ENCODE measurements around the gene KRTAP24-1. TPM values are rescaled to one million over a fixed set of nuclear protein-coding genes. Genes with fewer than 3 reads are reported as not detected.

KRTAP24-1 gene
- not detected in 2 replicates for total RNA-seq

DNA sequence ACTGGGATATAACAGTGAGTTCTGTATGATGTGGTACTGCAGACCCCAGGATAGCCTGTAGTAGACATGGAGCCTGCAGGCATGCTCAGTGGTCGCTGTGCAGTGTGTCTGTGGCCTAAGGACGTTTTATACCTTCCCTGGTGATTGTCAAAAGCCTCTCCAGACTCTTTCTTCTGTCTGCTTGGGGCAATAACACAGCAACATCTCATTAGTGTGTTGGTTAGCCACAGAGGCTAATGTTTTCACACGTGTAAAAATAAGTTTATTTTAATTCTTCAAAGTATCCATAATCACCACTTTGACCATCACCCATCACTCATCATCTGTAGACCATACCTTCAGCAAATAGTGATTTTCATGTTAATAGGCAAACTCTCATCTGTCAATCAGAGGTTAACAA, at the start of gene KRTAP24-1:
Gene KRTAP24-1, minus strand, starts transcription at position 101 of the 400 bp plus-strand sequence. Its CDS starts 18 bp downstream, at position 83.
- no peak for DNase-seq (ENCODE audit: low spot score)
- no peak within 1 kb of the TSS for H3K27ac Mint-ChIP-seq
- intact Hi-C loops (cut with micrococcal nuclease), result no loop called here
- no peak within 1 kb of the TSS for H3K4me3 Mint-ChIP-seq
- no peaks in the 10 kb centered on the region for H3K9me3 Mint-ChIP-seq
- H3K27me3 Mint-ChIP-seq (ENCODE audit: insufficient read depth), result no peaks in the 10 kb centered on the region
- no peaks in the 10 kb centered on the region for H3K4me1 Mint-ChIP-seq (ENCODE audit: low read depth)
- no peaks in the 10 kb centered on the region for H3K36me3 Mint-ChIP-seq (ENCODE audit: low read depth)

DNA sequence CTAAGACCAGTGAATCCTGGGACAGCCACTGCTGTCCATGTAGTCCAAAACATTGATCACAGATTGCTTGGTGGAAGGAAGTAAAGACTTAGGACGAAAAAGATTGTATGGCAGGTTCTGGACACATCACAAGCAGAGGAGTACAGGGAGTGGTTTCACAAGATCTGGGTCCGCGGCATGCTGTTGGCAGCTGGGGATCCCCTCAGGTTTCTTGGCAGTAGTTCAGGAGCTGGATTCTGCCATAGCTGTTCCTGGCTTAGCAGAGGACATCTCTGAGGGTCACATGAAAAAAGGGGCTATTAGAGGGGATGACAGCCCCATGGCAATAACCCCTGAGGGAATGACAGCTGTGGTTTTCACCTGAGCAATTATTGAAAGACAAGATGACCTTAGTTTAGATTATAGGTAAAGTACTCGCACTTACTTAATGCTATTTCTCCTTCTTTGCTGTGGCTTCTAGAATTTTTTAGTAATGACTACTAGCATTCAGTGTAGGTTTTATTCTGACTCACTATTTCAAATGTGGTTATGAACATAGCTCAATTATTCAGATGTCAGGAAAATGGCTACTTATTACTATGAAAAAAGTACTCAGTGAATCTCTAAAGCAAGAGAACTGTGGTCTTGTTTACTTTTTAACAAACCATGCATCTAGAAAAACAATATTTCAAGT, 46.6 kb upstream of the KRTAP24-1 start:
- peaks cover 14% of the 10 kb centered on the region for H3K9me3 Mint-ChIP-seq
- H3K27ac Mint-ChIP-seq, result no peak overlapping the region
- no peak for DNase-seq (ENCODE audit: low spot score)
- H3K4me1 Mint-ChIP-seq (ENCODE audit: low read depth), result no peaks in the 10 kb centered on the region
- no peaks in the 10 kb centered on the region for H3K36me3 Mint-ChIP-seq (ENCODE audit: low read depth)
- intact Hi-C loops (cut with micrococcal nuclease), result no loop called here
- H3K27me3 Mint-ChIP-seq (ENCODE audit: insufficient read depth), result no peaks in the 10 kb centered on the region
- H3K4me3 Mint-ChIP-seq, result no peak overlapping the region

DNA sequence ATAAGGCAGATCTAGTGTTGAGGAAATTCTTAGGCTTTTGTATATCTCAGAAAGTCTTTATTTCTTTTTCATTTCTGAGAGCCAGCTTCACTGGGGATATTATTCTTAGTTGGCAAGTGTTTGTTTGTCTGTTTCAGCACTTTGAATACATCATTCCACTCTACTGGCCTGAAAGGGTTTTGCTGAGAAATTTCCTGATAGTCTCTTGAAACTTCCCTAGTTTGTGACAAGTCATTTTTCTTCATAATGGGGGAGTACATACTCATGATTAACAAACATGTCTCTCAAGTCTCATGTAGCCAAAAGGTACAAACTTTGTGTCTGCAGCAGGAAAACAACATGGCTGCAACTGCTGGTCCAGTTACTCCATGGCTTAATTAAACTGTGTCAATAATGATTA, 43.6 kb upstream of the KRTAP24-1 start:
- Mint-ChIP-seq H3K4me3 (no peak overlapping the region), H3K27ac (no peak overlapping the region), H3K27me3 (ENCODE audit: insufficient read depth) (peaks cover 2% of the 10 kb centered on the region), H3K9me3 (peaks cover 14% of the 10 kb centered on the region), H3K36me3 (ENCODE audit: low read depth) (no peaks in the 10 kb centered on the region), H3K4me1 (ENCODE audit: low read depth) (no peaks in the 10 kb centered on the region)
- intact Hi-C loops (cut with micrococcal nuclease), result no loop called here
- DNase-seq (ENCODE audit: low spot score), result no peak

DNA sequence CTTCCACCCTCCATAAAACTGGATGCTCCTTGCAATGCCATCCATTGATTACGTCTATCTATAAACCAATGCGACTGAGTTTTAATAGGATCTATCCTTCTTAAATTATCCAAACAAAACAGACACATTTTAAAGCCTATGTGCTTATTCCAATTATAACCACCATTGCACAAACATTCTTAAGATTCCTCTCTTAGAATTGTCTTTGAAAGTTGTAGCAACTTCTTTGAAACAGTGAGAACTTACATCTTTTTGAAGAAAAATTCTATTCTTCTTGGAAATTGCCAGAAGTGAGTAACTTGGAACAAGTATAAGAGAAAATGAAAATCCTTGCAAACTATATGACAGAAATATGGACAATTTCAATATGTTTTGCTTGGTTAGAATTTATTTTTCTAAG, 37.5 kb upstream of the KRTAP24-1 start, which contains the start of gene KRTAP26-1:
Gene KRTAP26-1, minus strand, starts transcription at position 101 of the 400 bp plus-strand sequence. CDS start 280 bp downstream, outside the sequence.
- no peaks in the 10 kb centered on the region for H3K4me1 Mint-ChIP-seq (ENCODE audit: low read depth)
- intact Hi-C loops (cut with micrococcal nuclease), result no loop called here
- H3K36me3 Mint-ChIP-seq (ENCODE audit: low read depth), result no peaks in the 10 kb centered on the region
- H3K27ac Mint-ChIP-seq, result no peak within 1 kb of the TSS
- H3K9me3 Mint-ChIP-seq, result no peaks in the 10 kb centered on the region
- peaks cover 2% of the 10 kb centered on the region for H3K27me3 Mint-ChIP-seq (ENCODE audit: insufficient read depth)
- H3K4me3 Mint-ChIP-seq, result no peak within 1 kb of the TSS
- DNase-seq (ENCODE audit: low spot score), result no peak

- intact Hi-C loops (cut with micrococcal nuclease), result no loop called here
- Mint-ChIP-seq H3K4me1 (ENCODE audit: low read depth) (no peaks in the 10 kb centered on the region), H3K27ac (no peak overlapping the region), H3K9me3 (no peaks in the 10 kb centered on the region), H3K36me3 (ENCODE audit: low read depth) (no peaks in the 10 kb centered on the region), H3K4me3 (no peak overlapping the region), H3K27me3 (ENCODE audit: insufficient read depth) (no peaks in the 10 kb centered on the region)
- DNase-seq (ENCODE audit: low spot score), result no peak
Measured at GRCh38 chr21:30315701-30316100, 33.0 kb upstream of the KRTAP24-1 start.

DNA sequence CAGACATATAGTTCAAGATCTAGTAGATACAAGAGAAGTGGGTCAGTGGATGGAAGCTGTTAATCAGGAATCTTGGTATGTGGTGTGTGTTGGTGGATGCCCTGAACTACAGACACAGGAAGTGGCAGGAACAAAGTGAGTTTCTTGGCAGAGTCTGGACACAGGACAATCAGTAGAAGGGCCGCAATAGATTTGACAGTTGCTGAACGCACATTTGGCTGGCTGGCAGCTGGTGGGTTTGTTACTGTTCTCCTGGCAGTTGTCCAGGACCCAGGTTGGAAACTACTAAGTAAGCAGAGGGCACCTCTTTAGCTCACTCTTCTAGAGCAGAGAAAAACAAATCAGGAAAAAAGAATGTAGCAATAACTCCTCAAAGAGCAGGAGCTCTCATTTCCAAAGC, 24.1 kb upstream of the KRTAP24-1 start:
- Mint-ChIP-seq H3K27ac (no peak overlapping the region), H3K9me3 (no peaks in the 10 kb centered on the region), H3K4me3 (no peak overlapping the region), H3K36me3 (ENCODE audit: low read depth) (no peaks in the 10 kb centered on the region), H3K4me1 (ENCODE audit: low read depth) (no peaks in the 10 kb centered on the region), H3K27me3 (ENCODE audit: insufficient read depth) (no peaks in the 10 kb centered on the region)
- no peak for DNase-seq (ENCODE audit: low spot score)
- intact Hi-C loops (cut with micrococcal nuclease), result no loop called here

DNA sequence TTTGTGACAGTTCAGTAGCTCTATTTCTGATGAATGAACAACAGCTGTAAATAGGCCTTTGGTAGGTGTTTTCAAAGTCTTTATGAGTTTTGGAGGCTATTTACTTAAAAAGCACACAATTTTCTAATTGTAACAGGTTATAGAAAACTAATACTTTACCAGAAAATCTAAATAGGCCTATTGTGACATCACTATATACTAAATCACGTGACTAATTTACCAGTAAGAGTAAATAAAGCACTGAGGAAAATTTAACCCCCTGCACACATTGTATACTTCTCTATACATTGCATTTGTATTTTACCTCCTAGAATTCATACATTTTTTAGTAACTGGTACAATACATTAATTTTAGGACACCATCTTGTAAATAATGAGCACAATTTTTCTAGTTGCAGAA, 22.4 kb upstream of the KRTAP24-1 start:
- Mint-ChIP-seq H3K9me3 (no peaks in the 10 kb centered on the region), H3K27me3 (ENCODE audit: insufficient read depth) (no peaks in the 10 kb centered on the region), H3K36me3 (ENCODE audit: low read depth) (no peaks in the 10 kb centered on the region), H3K4me3 (no peak overlapping the region), H3K27ac (no peak overlapping the region), H3K4me1 (ENCODE audit: low read depth) (no peaks in the 10 kb centered on the region)
- DNase-seq (ENCODE audit: low spot score), result no peak
- intact Hi-C loops (cut with micrococcal nuclease), result no loop called here

DNA sequence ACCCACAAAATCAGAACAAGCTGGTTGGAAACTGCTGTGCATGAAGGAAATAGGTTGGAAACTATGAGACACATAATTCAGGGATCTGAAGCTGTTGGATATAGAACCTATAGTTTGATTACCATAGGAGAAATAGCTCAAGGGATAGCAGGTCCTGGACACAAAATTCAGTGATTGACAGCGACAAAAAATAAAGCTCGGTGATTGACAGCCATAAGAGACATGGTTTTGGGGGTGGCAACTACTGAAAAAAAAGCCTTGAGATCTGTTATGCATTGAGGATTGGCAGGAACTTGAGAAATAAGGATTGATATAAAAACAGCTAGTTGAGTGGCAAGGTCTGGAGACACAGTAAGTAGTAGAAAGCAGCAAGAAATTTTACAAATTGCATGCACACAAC, 6.5 kb upstream of the KRTAP24-1 start, which contains the start of gene KRTAP25-1:
Gene KRTAP25-1, minus strand, starts transcription at position 300 of the 400 bp plus-strand sequence. Its CDS starts 24 bp downstream, at position 276.
- DNase-seq (ENCODE audit: low spot score), result no peak

GRCh38 chr21:30271611-30272010, 11.1 kb downstream of the KRTAP24-1 start:
- Mint-ChIP-seq H3K36me3 (ENCODE audit: low read depth) (no peaks in the 10 kb centered on the region), H3K27me3 (ENCODE audit: insufficient read depth) (peaks cover 1% of the 10 kb centered on the region), H3K4me1 (ENCODE audit: low read depth) (no peaks in the 10 kb centered on the region), H3K9me3 (no peaks in the 10 kb centered on the region), H3K4me3 (no peak overlapping the region), H3K27ac (no peak overlapping the region)
- intact Hi-C loops (cut with micrococcal nuclease), result no loop called here
- no peak for DNase-seq (ENCODE audit: low spot score)

More for the DNA sequence above, 6.5 kb upstream of the KRTAP24-1 start, which contains the start of gene KRTAP25-1:
- peaks cover 2% of the 10 kb centered on the region for H3K27me3 Mint-ChIP-seq (ENCODE audit: insufficient read depth)
- H3K9me3 Mint-ChIP-seq, result no peaks in the 10 kb centered on the region
- H3K36me3 Mint-ChIP-seq (ENCODE audit: low read depth), result no peaks in the 10 kb centered on the region
- H3K4me3 Mint-ChIP-seq, result no peak within 1 kb of the TSS
- H3K4me1 Mint-ChIP-seq (ENCODE audit: low read depth), result no peaks in the 10 kb centered on the region
- intact Hi-C loops (cut with micrococcal nuclease), result no loop called here
- no peak within 1 kb of the TSS for H3K27ac Mint-ChIP-seq

GRCh38 chr21:30271156-30271555, 11.6 kb downstream of the KRTAP24-1 start:
- Mint-ChIP-seq H3K27ac (no peak overlapping the region), H3K27me3 (ENCODE audit: insufficient read depth) (peaks cover 1% of the 10 kb centered on the region), H3K36me3 (ENCODE audit: low read depth) (no peaks in the 10 kb centered on the region), H3K4me3 (no peak overlapping the region), H3K4me1 (ENCODE audit: low read depth) (no peaks in the 10 kb centered on the region), H3K9me3 (no peaks in the 10 kb centered on the region)
- no peak for DNase-seq (ENCODE audit: low spot score)
- intact Hi-C loops (cut with micrococcal nuclease), result no loop called here

- Mint-ChIP-seq H3K27ac (no peak overlapping the region), H3K36me3 (ENCODE audit: low read depth) (no peaks in the 10 kb centered on the region), H3K9me3 (no peaks in the 10 kb centered on the region), H3K4me3 (no peak overlapping the region), H3K27me3 (ENCODE audit: insufficient read depth) (peaks cover 1% of the 10 kb centered on the region), H3K4me1 (ENCODE audit: low read depth) (no peaks in the 10 kb centered on the region)
- no peak for DNase-seq (ENCODE audit: low spot score)
- intact Hi-C loops (cut with micrococcal nuclease), result no loop called here
Measured at GRCh38 chr21:30269803-30270530, 12.8 kb downstream of the KRTAP24-1 start.

DNA sequence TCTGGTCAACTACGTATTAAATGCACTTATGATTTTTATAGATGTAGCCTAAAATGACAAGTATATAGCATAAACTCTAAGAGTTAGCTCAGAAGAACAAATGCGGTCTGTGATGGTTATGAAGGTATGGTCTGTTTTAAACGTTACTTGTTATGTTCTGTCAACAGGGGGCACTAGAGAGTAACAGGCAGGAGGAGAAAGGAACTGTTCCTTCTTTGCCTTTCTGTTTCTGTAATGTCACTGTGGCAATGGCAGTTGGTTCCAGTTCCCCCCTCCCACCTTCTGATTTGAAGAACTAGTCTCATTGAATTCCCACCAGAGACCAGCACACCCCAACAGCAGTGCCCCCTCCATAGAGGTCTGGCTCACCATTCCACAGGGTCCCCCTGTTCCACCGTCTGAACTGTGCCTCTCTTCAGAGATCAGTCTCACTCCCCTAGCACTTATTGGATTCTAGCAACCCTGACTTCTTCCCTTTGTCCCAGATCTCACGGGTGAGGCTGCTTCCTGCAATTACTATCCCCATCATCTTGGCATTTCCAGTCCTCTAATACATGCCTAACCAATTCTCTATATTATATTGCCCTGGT, 14.0 kb downstream of the KRTAP24-1 start:
- H3K27ac Mint-ChIP-seq, result no peak overlapping the region
- no peak overlapping the region for H3K4me3 Mint-ChIP-seq
- no peaks in the 10 kb centered on the region for H3K4me1 Mint-ChIP-seq (ENCODE audit: low read depth)
- no peaks in the 10 kb centered on the region for H3K36me3 Mint-ChIP-seq (ENCODE audit: low read depth)
- DNase-seq (ENCODE audit: low spot score), result no peak
- peaks cover 1% of the 10 kb centered on the region for H3K27me3 Mint-ChIP-seq (ENCODE audit: insufficient read depth)
- intact Hi-C loops (cut with micrococcal nuclease), result no loop called here
- H3K9me3 Mint-ChIP-seq, result no peaks in the 10 kb centered on the region

DNA sequence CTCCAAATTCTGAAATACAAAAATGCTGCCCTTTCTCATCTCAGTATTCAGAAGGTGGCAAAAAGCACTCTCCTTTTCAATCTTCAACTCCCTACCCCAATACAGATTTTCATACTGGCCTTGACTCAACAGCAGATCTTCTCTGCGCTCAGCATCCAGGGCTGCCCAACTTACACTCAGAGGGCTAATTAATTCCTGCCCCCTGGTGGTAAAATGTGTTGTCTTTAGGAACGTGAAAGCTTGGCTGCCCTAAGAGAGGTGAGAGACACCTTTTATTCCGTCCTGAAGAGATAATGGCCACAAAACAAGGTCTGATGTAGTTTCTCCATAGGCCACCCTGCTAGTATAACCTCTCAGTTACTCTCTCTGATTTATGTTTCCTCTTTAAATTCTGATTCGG, 25.0 kb downstream of the KRTAP24-1 start:
- Mint-ChIP-seq H3K36me3 (ENCODE audit: low read depth) (no peaks in the 10 kb centered on the region), H3K27me3 (ENCODE audit: insufficient read depth) (no peaks in the 10 kb centered on the region), H3K4me1 (ENCODE audit: low read depth) (no peaks in the 10 kb centered on the region), H3K27ac (no peak overlapping the region), H3K4me3 (no peak overlapping the region), H3K9me3 (no peaks in the 10 kb centered on the region)
- intact Hi-C loops (cut with micrococcal nuclease), result no loop called here
- DNase-seq (ENCODE audit: low spot score), result no peak

All from activated T-helper 1 cell treated with anti-CD3 and anti-CD28 coated beads, Interleukin-12 subunit alpha, Interleukin-12 subunit beta, Interleukin-2, Interleukin-4 antibody, amounts not matched to agents 30 ng/mL and 10 ng/mL and 1 ng/mL, durations not matched to agents 14 hours and 24 hours and 36 hours (primary cell).